H1 (cell line): ENCODE data around the gene ZNF813. TPM values are rescaled to one million over a fixed set of nuclear protein-coding genes. Genes with fewer than 3 reads are reported as not detected.

ENCODE experiments used
- CTCF ChIA-PET: fragments of 300-600 bp; sonication (Branson Sonifier 250); formaldehyde crosslinking; loops from one replicate; lab custom pipeline; 2021; ENCODE audit not compliant: partially characterized antibody; lab: Charles Lee
- POLR2A ChIA-PET: fragments of 300-600 bp; sonication (Branson Sonifier 250); formaldehyde crosslinking; loops from one replicate; lab custom pipeline; 2021; ENCODE audit warnings: inconsistent platforms; ENCODE audit not compliant: partially characterized antibody; lab: Charles Lee
- DNase-seq, 2 experiments: peaks; one replicate each; pipeline versions ENCODE4 v3.0.0 to v3.0.0-alpha.2; 2010 to 2022; ENCODE audit warnings: low spot score in 2 of 2, low read depth in 1 of 2, mixed read lengths in 1 of 2
- FAIRE-seq: peaks from 2 replicates; lab custom pipeline; 2011; peaks lifted over from hg19 to GRCh38; lab: Jason Lieb, UNC
- H2AFZ ChIP-seq: 2 replicates; pipeline ENCODE4 v1.8.1; 2012; ENCODE audit warnings: low read length, inconsistent platforms
- H2AK5ac ChIP-seq: 2 replicates; pipeline ENCODE4 v1.6.1; 2013; ENCODE audit warnings: low read depth, low read length
- H2BK120ac ChIP-seq: replicated peaks from 2 replicates; pipeline ENCODE3; 2013; ENCODE audit warnings: low read depth, low read length, inconsistent platforms
- H2BK12ac ChIP-seq: 2 replicates; pipeline ENCODE4 v1.6.1; 2013; ENCODE audit warnings: low read depth, low read length
- H2BK15ac ChIP-seq: 2 replicates; pipeline ENCODE4 v1.6.1; 2013; ENCODE audit warnings: low read length
- H2BK20ac ChIP-seq: 2 replicates; pipeline ENCODE4 v1.6.1; 2013; ENCODE audit warnings: low read length
- H2BK5ac ChIP-seq: 2 replicates; pipeline ENCODE4 v1.6.1; 2013; ENCODE audit warnings: low read depth, low read length
- H3K14ac ChIP-seq: 2 replicates; pipeline ENCODE4 v1.6.1; 2013; ENCODE audit warnings: inconsistent platforms; ENCODE audit not compliant: insufficient read length
- H3K18ac ChIP-seq: 2 replicates; pipeline ENCODE4 v1.6.1; 2013; ENCODE audit warnings: low read length; ENCODE audit errors: extremely low read depth
- H3K23ac ChIP-seq: 2 replicates; pipeline ENCODE4 v1.6.1; 2013; ENCODE audit warnings: inconsistent platforms; ENCODE audit not compliant: insufficient read length
- H3K23me2 ChIP-seq: 2 replicates; pipeline ENCODE4 v1.6.1; 2013; ENCODE audit warnings: low read depth, low read length
- H3K27ac ChIP-seq: 2 replicates; pipeline ENCODE4 v1.6.1; 2011; ENCODE audit warnings: low read depth, low read length, inconsistent platforms
- H3K27me3 ChIP-seq, 4 experiments: replicated peaks in 1 of 4; 1 replicate in 1 of 4; 2 replicates in 3 of 4; pipeline versions ENCODE4 v1.6.1 to v1.8.1; 2011 to 2013; ENCODE audit warnings: low read length in 3 of 4, mild to moderate bottlenecking in 3 of 4, inconsistent platforms in 2 of 4, mixed read lengths in 2 of 4, moderate library complexity in 1 of 4; ENCODE audit not compliant: control insufficient read depth in 3 of 4, insufficient read depth in 3 of 4; ENCODE audit errors: extremely low read depth in 1 of 4
- H3K36me3 ChIP-seq, 4 experiments: 2 replicates each; pipeline versions ENCODE4 v1.6.1 to v1.8.1; 2011 to 2013; ENCODE audit warnings: mild to moderate bottlenecking in 4 of 4, low read length in 3 of 4, moderate library complexity in 2 of 4, control low read depth in 1 of 4, inconsistent platforms in 1 of 4; ENCODE audit not compliant: insufficient read depth in 4 of 4, control insufficient read depth in 2 of 4
- H3K4ac ChIP-seq: replicated peaks from 2 replicates; pipeline ENCODE3; 2013; ENCODE audit warnings: low read length, low read depth, mixed read lengths, inconsistent platforms; ENCODE audit not compliant: insufficient read length
- H3K4me1 ChIP-seq, 4 experiments: replicated peaks in 1 of 4; 1 replicate in 1 of 4; 2 replicates in 3 of 4; pipeline versions ENCODE4 v1.6.1 to v1.8.1; 2011 to 2013; ENCODE audit warnings: low read length in 3 of 4, inconsistent platforms in 2 of 4, mixed read lengths in 1 of 4; ENCODE audit not compliant: insufficient read depth in 4 of 4, control insufficient read depth in 3 of 4
- H3K4me2 ChIP-seq, 2 experiments: 2 replicates each; pipeline versions ENCODE4 v1.6.1 to v1.8.1; 2011 to 2013; ENCODE audit warnings: low read depth in 2 of 2, low read length in 2 of 2, control low read depth in 1 of 2, inconsistent platforms in 1 of 2, mild to moderate bottlenecking in 1 of 2; ENCODE audit not compliant: insufficient read depth in 1 of 2
- H3K4me3 ChIP-seq, 4 experiments: fragments of 200-600, 300-600 bp in 1 of 4; sonication (generic), shearing (Covaris generic), sonication (Bioruptor Twin) in 1 of 4; 2 replicates each; pipeline versions ENCODE4 v1.5.1 to v1.8.1; 2011 to 2016; ENCODE audit warnings: low read length in 4 of 4, low read depth in 3 of 4, control low read depth in 2 of 4, inconsistent platforms in 2 of 4, mild to moderate bottlenecking in 2 of 4, mixed read lengths in 1 of 4, moderate library complexity in 1 of 4; ENCODE audit not compliant: insufficient read depth in 2 of 4; ENCODE audit errors: extremely low read depth in 1 of 4
- H3K56ac ChIP-seq: replicated peaks from 2 replicates; pipeline ENCODE3; 2013; ENCODE audit warnings: low read depth, mild to moderate bottlenecking, mixed read lengths, low read length, inconsistent platforms; ENCODE audit not compliant: insufficient read length
- H3K79me1 ChIP-seq: 2 replicates; pipeline ENCODE4 v1.6.1; 2013; ENCODE audit warnings: low read depth, low read length, control low read depth
- H3K79me2 ChIP-seq, 2 experiments: 2 replicates each; pipeline versions ENCODE4 v1.6.1 to v1.8.1; 2012 to 2013; ENCODE audit warnings: low read length in 2 of 2, mild to moderate bottlenecking in 2 of 2, inconsistent platforms in 1 of 2; ENCODE audit not compliant: insufficient read depth in 2 of 2, control insufficient read depth in 1 of 2
- H3K9ac ChIP-seq, 4 experiments: replicated peaks in 1 of 4; 1 replicate in 1 of 4; 2 replicates in 3 of 4; pipeline versions ENCODE4 v1.6.1 to v1.8.1; 2011 to 2013; ENCODE audit warnings: low read depth in 3 of 4, low read length in 3 of 4, control low read depth in 2 of 4, mild to moderate bottlenecking in 2 of 4, moderate library complexity in 2 of 4, inconsistent platforms in 1 of 4; ENCODE audit errors: extremely low read depth in 1 of 4
- H3K9me3 ChIP-seq, 2 experiments: 2 replicates each; pipeline versions ENCODE4 v1.6.1 to v1.8.1; 2012 to 2013; ENCODE audit warnings: mild to moderate bottlenecking in 2 of 2, moderate library complexity in 2 of 2, control low read depth in 1 of 2, inconsistent platforms in 1 of 2, low read depth in 1 of 2, low read length in 1 of 2, mixed read lengths in 1 of 2; ENCODE audit not compliant: insufficient read depth in 2 of 2
- H4K20me1 ChIP-seq, 2 experiments: replicated peaks in 1 of 2; 2 replicates each; pipeline versions ENCODE3 to v1.8.1; 2011 to 2013; ENCODE audit warnings: inconsistent platforms in 2 of 2, low read length in 2 of 2, mild to moderate bottlenecking in 1 of 2; ENCODE audit not compliant: insufficient read depth in 2 of 2, control insufficient read depth in 1 of 2
- H4K5ac ChIP-seq: 2 replicates; pipeline ENCODE4 v1.6.1; 2013; ENCODE audit warnings: low read length, low read depth, mixed read lengths, inconsistent platforms; ENCODE audit not compliant: insufficient read length
- H4K8ac ChIP-seq: 2 replicates; pipeline ENCODE4 v1.8.0; 2013; ENCODE audit warnings: mild to moderate bottlenecking, moderate library complexity, low read length, inconsistent platforms; ENCODE audit not compliant: insufficient read depth; ENCODE audit errors: extremely low read depth
- H4K91ac ChIP-seq: replicated peaks from 2 replicates; pipeline ENCODE3; 2013; ENCODE audit warnings: low read length, mixed read lengths, inconsistent platforms; ENCODE audit not compliant: insufficient read length
- ASH2L ChIP-seq: fragments of 200-600, 300-600 bp; sonication (generic); IDR thresholded peaks from one replicate; pipeline ENCODE4 v1.7.1; 2017; ENCODE audit warnings: low read length
- BACH1 ChIP-seq: IDR thresholded peaks from 2 replicates; pipeline ENCODE4 v1.6.1; 2012; ENCODE audit warnings: low read length, improper control_type of control experiment
- CBX5 ChIP-seq: fragments of 300-800, 300-1000 bp; sonication (generic); IDR thresholded peaks from 2 replicates; pipeline ENCODE4 v1.7.1; 2016; ENCODE audit warnings: antibody characterized with exemption, low read length, low read depth
- GABPA ChIP-seq: IDR thresholded peaks from 2 replicates; pipeline ENCODE4 v1.6.1; 2011; ENCODE audit warnings: mild to moderate bottlenecking, low read length, moderate library complexity, borderline replicate concordance; ENCODE audit not compliant: insufficient read depth
- SP1 ChIP-seq: IDR thresholded peaks from 2 replicates; pipeline ENCODE4 v1.6.1; 2011; ENCODE audit warnings: low read depth, low read length
- WGBS, 2 experiments: shearing (Covaris generic) in 1 of 2; methylation state at CpG; one replicate each; pipeline versions ENCODE4 v1.1.6 to v1.1.7; 2013 to 2015; ENCODE audit warnings: low lambda C conversion rate in 2 of 2, mixed read lengths in 2 of 2, inconsistent platforms in 1 of 2, low coverage in 1 of 2, missing lambda C conversion rate in 1 of 2; ENCODE audit not compliant: insufficient replicate concordance in 2 of 2, insufficient coverage in 1 of 2, insufficient read length in 1 of 2; ENCODE audit errors: extremely low coverage in 1 of 2, missing lambda C conversion rate in 1 of 2; 5-methylcytosine and 5-hydroxymethylcytosine counted together
- long read RNA-seq, 2 experiments: library from RNA in 1 of 2; library from capped mRNA in 1 of 2; stranded (forward); transcript quantifications; one replicate each; pipeline ENCODE4 v2.0.0, GENCODE V29; 2021; ENCODE audit warnings: inconsistent platforms in 1 of 2
- polyA minus RNA-seq, 3 experiments: library from RNA; depleted of rRNA, polyadenylated mRNA; stranded (reverse); fragments of >200 nt; gene quantifications; 1 replicate in 2 of 3; 2 replicates in 1 of 3; pipeline ENCODE4 v1.2.3, GENCODE V29; 2011
- polyA plus RNA-seq, 7 experiments: library from polyadenylated mRNA; depleted of rRNA in 3 of 7; stranded (reverse) in 5 of 7; unstranded in 2 of 7; fragments of >200 nt in 5 of 7; fragments of 200-250 nt in 2 of 7; gene quantifications; 1 replicate in 5 of 7; 2 replicates in 1 of 7; 4 replicates in 1 of 7; pipeline versions ENCODE4 v1.2.1 to v1.2.3, GENCODE V29; 2011 to 2013; ENCODE audit warnings: missing spikeins in 2 of 7, mixed read lengths in 2 of 7
- total RNA-seq: library from RNA; stranded (reverse); fragmentation: NEBNext Ultra II Directional; extraction: Animal tissue kit (Norgen Biotek cat#: 25700); gene quantifications from 2 replicates; pipeline ENCODE4 v1.2.1, GENCODE V29; 2021
- TF ChIP-seq, protein P1 (sequence below): IDR thresholded peaks from 2 replicates; pipeline ENCODE4 v1.6.1; 2012; ENCODE audit warnings: inconsistent platforms
- TF ChIP-seq, protein P2 (sequence below): IDR thresholded peaks from 2 replicates; pipeline ENCODE4 v1.6.1; 2011; ENCODE audit warnings: low read length, improper control_type of control experiment

Gene ZNF813
- total RNA-seq (22.1 and 22.4 TPM in 2 replicates), polyA plus RNA-seq (2011; rRNA removed) (1.9 and 2.9 TPM in 2 replicates), polyA minus RNA-seq (2011; rRNA and poly(A)+ RNA removed) (18.5 and 24.9 TPM in 2 replicates)
- polyA plus RNA-seq (2011; cell fraction: cytosol; rRNA removed): 3.8 TPM
- 3.4 TPM for polyA plus RNA-seq (2011; cell fraction: nucleus; rRNA removed)
- 7.9 to 13.6 TPM (median 8.7 TPM) in 4 replicates for polyA plus RNA-seq (2012, experiment 1 of 2)
- 0.88 TPM for polyA plus RNA-seq (2012, experiment 2 of 2)
- 11.9 TPM for polyA plus RNA-seq (2013, experiment 1 of 2)
- 10.6 TPM for polyA plus RNA-seq (2013, experiment 2 of 2)
- 11.4 TPM for polyA minus RNA-seq (2011; cell fraction: cytosol; rRNA and poly(A)+ RNA removed)
- polyA minus RNA-seq (2011; cell fraction: nucleus; rRNA and poly(A)+ RNA removed): 36.4 TPM
- long read RNA-seq, experiment 1, full-length matches to known transcripts: 2 of 3 reads
- long read RNA-seq, experiment 1, partial matches to known transcripts: 1 of 3 reads
- long read RNA-seq, experiment 1, other reads (novel, unspliced or antisense): 0 of 3 reads
- long read RNA-seq, experiment 2, full-length matches to known transcripts: 3 of 4 reads
- long read RNA-seq, experiment 2, partial matches to known transcripts: 1 of 4 reads
- long read RNA-seq, experiment 2, other reads (novel, unspliced or antisense): 0 of 4 reads

DNA sequence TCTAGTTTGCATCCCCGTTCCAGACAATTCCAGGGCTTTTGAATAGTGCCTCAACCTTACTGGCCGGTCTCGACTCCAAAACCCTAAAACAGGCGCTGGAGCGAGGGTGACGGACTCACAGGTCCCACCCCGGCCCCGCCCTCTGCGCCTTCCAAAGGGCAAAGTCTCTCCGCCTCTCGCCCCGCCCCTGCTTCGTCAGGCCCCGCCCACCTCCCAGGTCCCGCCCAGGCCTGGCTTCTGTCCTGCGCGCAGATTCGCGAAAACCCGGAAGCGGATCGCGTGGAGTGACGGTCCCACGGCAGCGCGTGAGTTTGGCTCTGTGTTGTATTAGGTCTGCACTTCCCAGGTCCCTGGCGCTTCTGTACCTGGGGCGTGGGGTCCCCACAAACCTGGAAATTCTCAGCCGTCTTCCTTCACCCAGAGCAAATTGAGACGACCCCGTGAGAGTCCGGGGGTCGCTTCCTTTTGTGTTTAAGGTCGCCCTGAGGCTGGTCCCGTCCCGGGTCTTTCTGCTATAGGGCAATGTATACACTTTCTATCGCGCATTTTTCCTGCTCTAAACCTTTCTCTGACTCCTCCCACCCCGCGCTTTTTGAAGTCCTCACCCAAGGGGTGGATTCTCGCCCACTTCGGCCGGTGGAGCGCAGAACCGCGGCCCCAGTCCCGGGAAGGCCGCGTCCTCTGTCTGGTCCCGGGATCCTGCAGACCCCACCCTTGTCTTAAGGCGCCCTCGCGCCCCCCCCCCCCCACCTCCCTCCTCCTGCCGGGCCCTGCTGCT is at the start of gene ZNF813:
TSS of gene ZNF813 (plus strand) at position 249 of the 778 bp plus-strand sequence. CDS start 16,090 bp downstream, outside the sequence.
- Histone ChIP-seq H4K8ac (peak within 1 kb of the TSS; percentile 71; the same call in 1 of the 2 replicates), H4K91ac (no peak within 1 kb of the TSS), H2BK5ac (peak within 1 kb of the TSS; percentile 32; the same call in 1 of the 2 replicates), H3K4me3 (peak within 1 kb of the TSS; percentile 68 to 99 (median 92)), H3K27me3 (no peaks in the 10 kb centered on the region; a peak in 1 of 7 replicates), H3K27ac (peak within 1 kb of the TSS; percentile 73; the same call in 1 of the 2 replicates), H2AK5ac (no peak within 1 kb of the TSS), H4K5ac (peak within 1 kb of the TSS; percentile 80), H3K4me2 (peak within 1 kb of the TSS; percentile 76 to 83), H3K4ac (no peak within 1 kb of the TSS), H3K79me1 (no peaks in the 10 kb centered on the region), H2BK15ac (no peak within 1 kb of the TSS), H2BK20ac (no peak within 1 kb of the TSS), H3K4me1 (peaks cover 3 to 12% (median 5%) of the 10 kb centered on the region in 4 experiments; a peak in 5 of 7 replicates), H3K36me3 (no peaks in the 10 kb centered on the region), H2AFZ (0 out of 2 replicates have a peak within 1 kb of the TSS, but pooled peaks have one; percentile 65), H2BK12ac (0 out of 2 replicates have a peak within 1 kb of the TSS, but pooled peaks have one; percentile 39), H4K20me1 (peaks cover 0 to 3% of the 10 kb centered on the region in 2 experiments), H3K23me2 (peaks cover 5% of the 10 kb centered on the region), H2BK120ac (no peak within 1 kb of the TSS), H3K56ac (no peak within 1 kb of the TSS), H3K14ac (no peak within 1 kb of the TSS), H3K23ac (no peak within 1 kb of the TSS), H3K9me3 (no peaks in the 10 kb centered on the region), H3K18ac (peak within 1 kb of the TSS; percentile 48; the same call in 1 of the 2 replicates), H3K9ac (peak within 1 kb of the TSS in 3 of 4 experiments; percentile 54 to 79 (median 70); a peak in 5 of 7 replicates), H3K79me2 (peaks cover 0 to 19% of the 10 kb centered on the region in 2 experiments; a peak in 2 of 4 replicates)
- CTCF ChIA-PET: no interaction called here
- 2% methylated on average over 32 of the region's 55 CpGs; no CpG with 5 or more reads in 1 of the 2 experiments for WGBS, 2 experiments
- POLR2A ChIA-PET: no interaction called here
- peak; percentile 73 to 98 for DNase-seq
- no peak for FAIRE-seq
- TF ChIP-seq CBX5 (no peak), SP1 (0 out of 2 replicates have a peak, but pooled peaks have one; percentile 51), BACH1 (peak; percentile 82), ASH2L (peak; percentile 61), GABPA (no peak)
- TF ChIP-seq, protein P1, sequence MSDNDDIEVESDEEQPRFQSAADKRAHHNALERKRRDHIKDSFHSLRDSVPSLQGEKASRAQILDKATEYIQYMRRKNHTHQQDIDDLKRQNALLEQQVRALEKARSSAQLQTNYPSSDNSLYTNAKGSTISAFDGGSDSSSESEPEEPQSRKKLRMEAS: no peak
- TF ChIP-seq, protein P2, sequence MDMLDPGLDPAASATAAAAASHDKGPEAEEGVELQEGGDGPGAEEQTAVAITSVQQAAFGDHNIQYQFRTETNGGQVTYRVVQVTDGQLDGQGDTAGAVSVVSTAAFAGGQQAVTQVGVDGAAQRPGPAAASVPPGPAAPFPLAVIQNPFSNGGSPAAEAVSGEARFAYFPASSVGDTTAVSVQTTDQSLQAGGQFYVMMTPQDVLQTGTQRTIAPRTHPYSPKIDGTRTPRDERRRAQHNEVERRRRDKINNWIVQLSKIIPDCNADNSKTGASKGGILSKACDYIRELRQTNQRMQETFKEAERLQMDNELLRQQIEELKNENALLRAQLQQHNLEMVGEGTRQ: no peak
